HG03066 (cell line): ENCODE measurements around the gene NAA60.
"Not testable (repeated sequence)": the region's sequence is repeated elsewhere in the genome, so short reads cannot be mapped to it uniquely, and the experiment has no call there.

Source experiments
- ATAC-seq: cut with Tn5 transposase; IDR thresholded peaks from one replicate; pipeline ENCODE4 v1.9.1; 2021; ENCODE audit warnings: low read depth; ENCODE audit not compliant: unreplicated experiment

NAA60 gene

DNA sequence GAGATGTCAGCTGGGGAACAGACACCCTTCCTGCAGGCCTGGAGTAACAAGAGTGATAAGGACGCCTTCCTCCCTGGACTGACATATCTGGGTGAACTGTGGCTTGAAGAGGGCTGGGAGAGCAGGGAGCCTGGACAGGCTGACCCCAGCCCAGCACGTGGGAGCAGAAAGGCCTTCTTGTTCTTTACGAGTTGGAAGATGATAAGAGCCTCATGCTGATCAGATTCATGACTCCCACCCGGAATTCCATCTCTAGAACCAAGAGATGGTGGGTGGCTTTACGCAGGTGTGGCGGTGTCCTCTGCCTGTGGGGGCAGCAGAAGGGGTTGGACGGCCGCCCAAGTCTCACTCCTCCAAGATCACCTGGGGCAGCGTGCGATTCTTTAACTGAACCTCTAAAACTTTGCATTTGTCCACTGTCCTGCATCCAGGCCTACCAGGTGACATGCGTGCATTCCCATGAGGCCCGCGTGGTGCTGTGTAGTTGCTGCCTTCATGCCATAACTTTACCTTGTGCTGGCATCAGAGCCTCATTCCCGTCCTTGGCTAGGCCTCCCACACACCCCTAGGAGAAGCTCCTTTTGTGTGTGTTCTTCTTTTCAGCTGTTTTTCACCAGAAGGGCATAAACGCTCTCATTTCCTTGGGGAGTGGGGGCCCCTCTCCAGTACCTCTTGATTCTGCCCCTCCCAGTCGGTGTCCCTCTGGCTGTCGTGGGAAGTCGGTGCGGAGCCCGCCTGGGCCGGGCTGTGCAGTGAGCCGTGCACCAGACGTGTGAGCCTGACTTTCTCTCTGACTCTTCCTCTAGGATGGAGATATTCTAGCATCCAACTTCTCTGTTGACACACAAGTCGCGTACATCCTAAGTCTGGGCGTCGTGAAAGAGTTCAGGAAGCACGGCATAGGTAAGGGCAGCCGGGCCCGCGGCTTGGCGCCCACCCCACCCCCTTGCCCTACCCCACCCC lies 38.5 kb downstream of the NAA60 start:
- no peak for ATAC-seq

DNA sequence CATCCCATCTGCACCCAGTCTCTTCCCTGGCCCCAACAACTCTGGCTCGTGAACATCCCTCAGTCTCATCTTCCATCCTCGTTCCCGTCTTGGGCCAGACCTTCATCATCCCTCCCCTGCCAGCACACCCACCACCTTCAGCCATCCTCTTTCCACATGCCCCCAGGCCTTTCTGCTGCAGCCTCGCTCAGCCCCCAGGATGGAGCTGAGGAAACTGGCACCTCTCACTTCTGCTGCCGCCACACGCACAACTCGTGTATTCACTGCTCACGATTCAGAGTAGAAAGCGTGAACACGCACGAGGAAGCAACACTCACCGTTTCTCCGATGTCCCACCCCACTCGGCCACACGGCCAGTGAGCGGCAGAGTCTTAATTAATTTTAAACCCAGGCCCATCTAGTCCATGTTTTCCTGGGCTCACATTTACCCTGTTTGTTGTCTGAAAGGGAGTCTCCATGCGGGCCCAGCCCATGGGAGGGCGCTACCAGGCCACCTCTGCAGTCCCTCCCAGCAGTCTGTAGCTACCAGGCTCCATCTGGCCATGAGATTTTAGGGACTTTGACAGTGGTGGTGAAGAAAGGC lies 39.3 kb downstream of the NAA60 start:
- no peak for ATAC-seq

DNA sequence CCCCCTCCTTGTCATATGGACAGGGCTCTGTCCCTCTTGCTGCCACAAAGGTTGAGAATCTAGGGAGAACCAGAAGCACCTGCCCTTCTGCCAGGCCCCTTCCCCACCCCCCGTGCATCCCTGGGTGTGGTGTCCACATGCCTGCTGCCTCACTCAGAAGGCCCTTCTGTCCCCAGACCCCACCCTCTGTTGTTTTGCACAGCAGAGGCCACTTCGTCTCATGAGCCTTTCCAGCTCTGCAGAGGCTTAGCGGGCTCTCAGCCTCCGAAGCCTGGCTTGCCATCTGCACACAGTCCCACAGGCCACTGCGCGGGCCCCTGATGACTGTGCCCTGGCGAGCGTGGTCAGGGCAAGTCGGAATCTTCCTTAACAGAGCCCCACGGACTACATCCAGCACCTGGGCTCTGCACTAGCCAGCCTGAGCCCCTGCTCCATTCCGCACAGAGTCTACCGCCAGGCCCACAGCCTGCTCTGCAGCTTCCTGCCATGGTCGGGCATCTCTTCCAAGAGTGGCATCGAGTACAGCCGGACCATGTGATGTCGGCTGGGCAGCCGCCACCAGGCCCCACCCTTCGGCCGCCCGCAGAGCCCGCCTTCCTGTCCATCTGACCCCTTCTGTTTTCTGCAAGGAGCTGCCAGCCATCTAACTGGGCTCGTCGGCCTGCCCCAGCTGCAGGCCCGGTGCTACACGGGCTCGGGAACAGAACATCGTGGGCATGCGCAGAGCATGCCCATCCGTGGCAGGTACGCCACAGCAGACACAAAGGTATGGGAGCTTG lies 41.0 kb downstream of the NAA60 start:
- ATAC-seq: no peak

DNA sequence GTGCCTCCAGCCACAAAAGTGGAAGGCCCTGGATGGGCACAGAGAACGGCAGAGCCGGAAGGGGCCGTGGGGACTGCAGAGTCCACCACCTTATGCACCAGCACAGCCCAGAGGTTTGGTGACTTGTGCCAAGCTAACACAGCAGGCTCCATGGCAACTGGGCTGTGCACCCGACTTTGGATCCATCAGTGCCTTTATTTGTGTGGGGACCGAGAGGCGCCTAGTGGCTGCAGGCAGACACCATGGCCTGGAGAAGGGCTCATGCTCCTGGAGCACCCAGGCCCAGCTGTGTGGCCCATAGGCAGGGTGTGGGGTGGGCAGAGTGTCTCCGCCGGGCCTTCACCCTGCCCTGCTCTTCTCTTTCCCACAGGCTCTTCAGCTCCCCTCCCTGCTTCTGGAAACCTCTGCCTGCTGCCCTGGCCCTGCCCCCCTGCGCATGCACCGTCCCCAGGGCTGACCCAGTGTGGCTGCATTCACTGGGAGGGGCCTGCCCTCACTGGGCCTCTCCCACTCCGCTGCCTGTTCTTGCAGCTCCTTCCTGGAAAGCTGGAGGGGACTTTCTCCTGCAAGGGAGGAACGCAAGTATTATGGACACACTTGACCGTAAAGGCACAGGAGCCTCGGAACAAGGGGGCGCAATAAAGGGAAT lies 41.7 kb downstream of the NAA60 start:
- no peak for ATAC-seq

DNA sequence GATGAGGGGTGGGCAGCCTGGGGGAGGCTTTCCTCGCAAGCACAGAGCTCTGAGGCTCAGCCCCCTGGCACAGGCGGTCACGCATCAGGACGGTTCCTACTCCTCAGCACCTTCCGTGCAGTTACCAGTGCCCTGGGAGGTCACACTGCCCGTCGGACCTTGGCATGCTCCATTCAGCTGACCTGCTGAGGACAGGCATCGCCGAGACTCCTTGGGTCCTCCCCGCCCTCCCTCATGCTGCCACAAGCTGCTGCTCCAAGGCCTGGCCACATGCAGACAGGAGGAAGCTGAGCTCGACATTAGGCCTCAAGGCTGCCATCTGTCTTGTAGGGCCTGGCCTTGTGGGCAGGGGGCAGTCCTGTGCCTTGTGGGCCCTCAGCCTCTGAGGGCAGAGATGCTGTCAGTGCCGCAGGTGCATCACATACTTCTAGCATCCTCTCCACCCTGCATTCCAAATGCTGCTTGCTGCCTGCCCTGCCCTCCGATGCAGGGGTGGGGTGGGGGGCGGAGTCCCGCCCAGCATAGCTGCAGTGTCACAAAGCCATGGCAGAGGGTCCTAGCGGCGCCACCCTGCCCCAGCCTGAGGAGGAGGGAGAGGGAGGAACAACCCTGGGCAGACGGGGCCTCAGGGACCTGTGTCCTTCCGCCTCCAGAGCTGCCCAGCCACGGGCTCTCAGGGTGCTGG lies 42.5 kb downstream of the NAA60 start:
- no peak for ATAC-seq

DNA sequence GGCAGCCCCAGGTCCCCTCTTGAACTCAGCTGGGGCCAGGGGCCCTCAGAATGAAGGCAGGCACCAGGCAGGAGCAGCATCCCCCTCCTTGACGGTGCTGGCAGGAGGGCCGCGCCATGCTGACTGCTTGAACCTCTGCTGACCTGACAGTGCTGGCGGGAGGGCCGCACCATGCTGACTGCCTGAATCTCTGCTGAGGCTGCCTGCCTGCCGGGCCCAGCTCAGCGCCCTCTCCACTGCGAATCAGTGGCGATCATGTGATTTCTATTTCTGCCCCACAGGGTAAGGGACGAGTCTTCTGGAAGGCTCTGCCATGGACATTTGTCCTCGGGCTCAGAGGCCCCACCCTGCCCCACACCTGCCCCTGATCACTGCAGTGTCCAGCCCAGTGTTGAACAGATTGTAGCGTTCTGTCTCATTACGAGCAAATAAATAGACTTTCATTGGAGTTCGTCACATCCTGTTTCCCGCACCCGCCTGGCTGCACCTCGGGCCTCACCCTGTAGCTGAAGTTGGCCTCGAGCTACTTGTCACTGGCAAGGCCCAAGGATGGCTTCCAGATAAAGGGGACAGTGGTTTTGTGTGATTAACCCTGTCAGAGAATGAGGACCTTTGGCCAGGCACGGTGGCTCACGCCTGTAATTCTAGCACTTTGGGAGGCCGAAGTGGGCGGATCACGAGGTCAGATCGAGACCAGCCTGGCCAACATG lies 43.2 kb downstream of the NAA60 start:
- no peak for ATAC-seq

DNA sequence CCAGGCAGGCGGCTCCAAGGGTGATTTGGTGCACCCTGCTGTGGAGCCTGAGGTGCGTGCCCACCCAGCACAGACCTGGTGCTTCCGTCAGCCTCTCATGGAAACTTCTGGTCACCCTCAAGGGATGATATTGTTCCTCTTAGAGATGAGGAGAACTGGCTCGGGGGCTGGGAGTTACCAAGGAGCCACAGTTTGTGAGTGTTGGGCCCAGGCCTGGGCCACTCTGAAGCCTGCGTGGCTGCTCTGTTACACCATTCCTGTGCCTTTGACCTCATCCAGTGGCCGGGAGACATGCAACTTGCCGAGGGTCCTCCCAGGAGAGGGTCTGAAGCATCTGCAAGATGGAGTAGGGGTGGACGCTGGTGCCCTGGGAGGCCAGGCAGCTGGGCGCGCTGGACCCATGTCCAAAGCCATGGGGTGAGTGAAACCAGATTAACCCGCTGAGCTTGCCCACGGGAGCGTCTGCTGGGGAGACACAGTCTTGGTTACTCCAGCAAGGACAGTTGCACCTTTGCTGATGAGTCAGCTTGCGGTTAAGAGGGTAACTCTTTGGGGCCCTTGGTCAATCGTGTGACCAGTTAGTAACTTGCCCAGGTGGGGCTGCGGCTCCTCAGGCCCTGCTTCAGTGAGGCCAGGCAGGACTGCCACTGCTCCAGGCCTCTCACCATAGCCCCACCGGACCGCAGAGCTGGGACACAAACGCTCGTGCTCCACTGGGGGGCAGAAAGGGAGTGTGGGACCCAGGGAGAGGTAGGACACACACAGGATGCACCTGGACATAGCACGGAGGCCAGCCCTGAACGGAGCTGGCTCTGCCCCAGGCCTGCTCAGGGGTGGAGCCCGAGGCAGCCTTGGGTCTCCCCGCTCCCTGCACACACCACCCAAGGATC lies 44.3 kb downstream of the NAA60 start:
- ATAC-seq: no peak

DNA sequence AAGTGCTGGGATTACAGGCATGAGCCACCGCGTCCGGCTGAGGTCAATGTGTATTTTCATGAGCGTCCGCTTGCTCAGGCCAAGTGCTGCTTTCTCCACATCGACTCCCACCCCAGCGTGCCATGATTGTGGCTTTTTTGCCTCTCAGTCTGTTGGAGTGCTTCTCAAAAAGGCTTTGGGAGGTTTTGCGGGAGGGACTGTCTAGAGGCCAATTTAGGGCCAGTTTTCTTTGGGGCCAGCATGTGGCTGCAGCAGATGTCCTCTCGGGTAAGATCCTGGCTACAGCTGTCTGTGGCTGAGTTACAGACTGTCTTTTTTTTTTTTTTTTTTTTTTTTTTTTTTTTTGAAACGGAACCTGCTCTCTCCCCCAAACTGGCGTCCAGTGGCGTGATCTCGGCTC lies 45.3 kb downstream of the NAA60 start:
- ATAC-seq: no peak

DNA sequence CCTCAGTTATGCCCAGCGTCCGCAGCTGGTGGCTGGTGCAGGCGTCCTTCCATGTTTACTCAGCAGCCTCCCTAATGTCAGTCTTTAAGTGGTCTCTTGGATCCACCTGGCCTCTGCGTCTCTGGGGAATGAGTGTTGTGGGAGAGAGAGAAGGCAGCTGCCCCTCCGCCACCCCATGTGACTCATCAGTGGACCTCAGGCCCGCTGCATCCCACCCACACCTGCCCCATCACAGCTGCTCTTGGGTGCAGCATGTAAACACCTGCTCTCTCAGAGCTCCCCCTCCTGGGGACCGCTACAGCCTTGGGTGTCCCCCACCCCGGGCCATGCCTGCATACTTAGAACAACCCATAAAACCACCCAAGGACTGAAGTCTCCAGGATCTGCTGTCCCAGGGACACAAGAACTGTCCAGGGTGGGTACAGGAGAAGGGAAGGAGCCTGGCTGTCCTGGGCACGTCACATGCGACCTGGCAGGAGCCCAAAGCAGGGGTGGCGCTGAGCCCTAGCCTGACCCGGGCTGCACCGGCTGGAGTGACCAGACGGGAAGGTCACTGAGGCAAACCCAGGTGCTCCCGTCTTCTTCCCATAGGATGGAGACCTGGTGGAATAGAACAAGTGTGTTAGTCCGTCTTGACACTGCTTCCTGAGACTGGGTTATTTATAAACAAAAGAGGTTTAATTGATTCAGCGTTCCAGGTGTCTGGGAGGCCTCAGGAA lies 47.6 kb downstream of the NAA60 start:
- no peak for ATAC-seq

DNA sequence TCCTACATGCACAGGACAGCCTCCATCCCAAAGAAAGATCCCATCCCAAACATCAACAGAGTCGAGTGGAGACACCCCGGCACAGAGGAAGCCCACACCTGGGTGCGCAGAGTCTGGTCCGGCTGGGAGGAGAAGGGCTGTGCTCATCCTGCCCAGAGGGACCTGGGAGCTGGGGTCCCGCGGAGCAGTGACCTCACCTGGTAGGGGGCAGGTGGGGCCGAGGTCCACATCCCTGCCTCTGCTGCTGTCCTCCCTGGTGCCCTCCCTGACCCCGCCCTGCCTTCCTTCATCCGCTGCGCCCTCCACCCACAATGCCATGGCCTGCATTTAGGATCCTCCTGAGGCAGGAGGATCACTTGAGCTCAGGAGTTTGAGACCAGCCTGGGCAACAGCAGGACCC lies 48.9 kb downstream of the NAA60 start:
- no peak for ATAC-seq

DNA sequence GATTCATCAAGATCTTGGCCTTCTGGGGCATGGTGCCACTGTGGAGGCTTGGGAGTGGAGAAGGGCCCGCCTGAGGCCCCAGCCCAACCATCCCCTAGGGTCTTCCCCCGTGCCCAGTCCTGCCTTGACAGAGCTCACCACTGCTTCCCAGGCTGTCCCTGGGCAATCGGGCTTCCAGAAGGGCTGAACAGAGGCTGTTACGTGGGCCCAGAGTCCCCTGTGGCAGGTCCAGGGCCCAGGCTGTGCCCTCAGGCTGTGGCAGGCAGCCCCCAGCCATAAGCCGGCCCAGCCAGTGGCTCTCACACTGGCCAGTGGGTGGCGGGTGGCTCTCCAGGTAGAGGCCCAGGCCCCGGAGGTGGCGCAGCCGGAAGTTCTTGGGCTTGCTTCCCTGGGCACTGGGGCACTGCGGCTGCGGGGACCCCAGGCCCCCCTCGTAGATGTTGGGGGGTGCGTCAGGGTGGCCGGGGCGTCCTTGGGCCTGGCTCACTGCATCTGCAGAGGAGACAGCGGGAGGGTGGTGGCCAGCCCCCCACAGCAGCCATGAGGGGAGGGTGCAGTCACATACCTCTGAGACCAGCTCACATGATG lies 51.0 kb downstream of the NAA60 start:
- no peak for ATAC-seq

DNA sequence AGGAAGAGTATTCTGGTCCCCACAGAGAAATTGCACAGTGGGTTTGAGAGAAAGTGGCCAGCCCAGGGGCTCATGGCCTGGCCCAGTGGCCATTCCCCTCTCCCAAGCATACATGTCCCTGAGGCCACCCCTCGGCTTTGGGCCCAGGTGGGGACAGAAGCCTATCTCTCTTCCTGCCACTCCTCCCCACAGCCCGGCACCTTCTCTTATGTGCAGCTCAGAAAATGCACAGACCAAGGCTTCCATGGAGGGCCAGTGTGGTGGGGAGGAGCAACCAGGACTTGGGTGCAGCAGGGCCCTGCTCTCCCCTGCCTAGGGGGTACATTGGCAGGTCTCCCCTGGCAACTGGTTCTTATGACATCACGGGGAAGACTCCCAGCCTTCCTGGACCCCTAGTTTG lies 51.7 kb downstream of the NAA60 start, which contains the start of gene C16orf90:
C16orf90 (minus strand) TSS at position 314 of the 400 bp plus-strand sequence; CDS start at position 246, 68 bp downstream.
- no peak for ATAC-seq

DNA sequence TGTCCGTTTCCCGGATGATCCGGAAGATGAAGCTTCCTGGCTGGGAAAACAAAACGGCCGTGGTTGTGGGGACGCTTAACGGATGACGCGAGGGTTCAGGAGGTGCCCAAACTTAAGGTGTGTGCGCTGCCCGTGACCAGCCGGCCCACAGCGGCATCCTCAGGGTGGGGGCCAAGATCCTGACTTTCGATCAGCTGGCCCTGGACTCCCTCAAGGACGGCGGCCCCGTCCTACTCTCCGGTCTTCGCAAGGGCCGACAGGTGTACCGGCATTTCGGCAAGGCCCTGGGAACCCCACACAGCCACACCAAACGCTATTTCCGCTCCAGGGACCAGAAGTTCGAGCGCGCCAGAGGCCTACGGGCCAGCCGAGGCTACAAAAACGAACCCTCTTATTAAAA lies 52.9 kb downstream of the NAA60 start:
- ATAC-seq: no peak

DNA sequence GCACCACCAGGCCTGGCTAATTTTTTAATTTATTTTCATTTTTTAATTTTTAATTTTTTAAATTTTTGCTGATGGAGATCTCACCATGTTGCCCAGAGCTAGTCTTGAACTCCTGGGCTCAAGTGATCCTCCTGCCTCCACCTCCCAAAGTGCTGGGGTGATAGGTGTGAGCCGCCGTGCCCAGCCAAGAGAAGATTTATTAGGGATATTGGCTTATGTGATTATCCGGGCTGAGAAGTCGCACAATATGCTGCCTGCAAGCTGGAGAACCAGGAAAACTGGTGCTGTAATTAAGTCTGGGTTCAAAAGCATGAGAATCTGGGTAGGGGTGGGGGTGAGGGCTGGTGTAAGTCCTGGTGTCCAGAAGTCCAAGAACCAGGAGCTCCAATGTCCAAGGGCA lies 54.3 kb downstream of the NAA60 start:
- no peak for ATAC-seq

DNA sequence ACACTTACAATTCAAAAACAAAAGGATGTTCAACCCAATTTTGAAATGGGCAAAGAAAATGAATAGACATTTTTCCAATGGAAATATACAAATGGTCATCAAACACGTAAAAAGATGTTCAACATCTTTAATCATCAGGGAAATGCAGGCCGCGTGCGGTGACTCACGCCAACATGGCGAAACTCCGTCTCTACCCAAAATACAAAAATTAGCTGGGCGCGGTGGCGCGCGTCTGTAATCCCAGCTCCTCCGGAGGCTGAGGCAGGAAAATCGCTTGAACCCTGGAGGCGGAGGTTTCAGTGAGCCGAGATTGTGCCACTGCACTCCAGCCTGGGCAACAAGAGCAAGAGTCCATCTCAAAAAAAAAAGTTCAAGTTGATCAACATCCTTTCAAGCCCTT lies 55.5 kb downstream of the NAA60 start:
- no peak for ATAC-seq

DNA sequence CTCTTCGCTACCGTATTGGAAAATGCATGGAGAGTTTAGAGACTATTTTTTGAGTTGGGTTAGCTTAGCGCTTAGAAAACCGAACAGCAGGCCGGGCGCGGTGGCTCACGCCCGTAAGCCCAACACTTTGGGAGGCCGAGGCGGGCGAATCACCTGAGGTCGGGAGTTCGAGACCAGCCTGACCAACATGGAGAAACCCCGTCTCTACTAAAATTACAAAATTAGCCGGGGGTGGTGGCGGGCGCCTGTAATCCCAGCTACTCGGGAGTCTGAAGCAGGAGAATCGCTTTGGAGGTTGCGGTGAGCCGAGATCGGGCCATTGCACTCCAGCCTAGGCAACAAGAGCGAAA lies 57.9 kb downstream of the NAA60 start:
- ATAC-seq: not testable (repeated sequence)

DNA sequence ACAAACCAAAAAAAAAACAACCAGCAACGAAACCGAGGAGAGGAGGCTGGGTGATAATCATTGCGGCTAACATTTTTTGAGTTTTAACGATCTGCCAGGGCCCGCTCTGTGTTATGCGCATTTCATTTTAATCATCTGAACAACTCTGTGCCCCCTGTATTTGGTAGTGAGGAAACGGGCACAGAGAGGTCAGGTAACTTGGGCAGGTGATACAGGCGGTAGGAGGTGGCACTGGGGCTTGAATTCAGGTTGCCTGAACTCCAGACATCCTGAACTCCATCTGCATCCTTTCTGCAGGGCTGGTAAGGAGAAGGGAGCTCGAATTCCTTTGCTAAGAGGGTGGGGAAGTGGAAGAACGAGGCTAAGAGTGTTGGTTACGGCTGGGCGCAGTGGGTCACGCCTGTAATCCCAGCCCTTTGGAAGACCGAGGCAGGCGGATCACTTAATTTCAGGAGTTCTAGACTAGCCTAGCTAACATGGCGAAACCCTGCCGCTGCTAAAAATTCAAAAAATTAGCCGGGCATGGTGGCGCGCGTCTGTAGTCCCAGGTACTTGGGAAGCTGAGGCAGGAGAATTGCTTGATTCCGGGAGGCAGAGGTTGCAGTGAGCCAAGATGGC lies 58.4 kb downstream of the NAA60 start:
- no peak for ATAC-seq
